ENCODE results near the gene ELOVL2. TPM values are rescaled to one million over a fixed set of nuclear protein-coding genes. Genes with fewer than 3 reads are reported as not detected.

Gene ELOVL2
- total RNA-seq, 2 donors from 2014 or later = 0.41 to 0.78 TPM

GRCh38 chr6:11076540-11076939 lies 32.4 kb upstream of the ELOVL2 start:
- no peak for DNase-seq (ENCODE audit: low spot score)
- no peaks in the 10 kb centered on the region for H3K36me3 ChIP-seq
- no peak overlapping the region for H3K27ac ChIP-seq
- no peaks in the 10 kb centered on the region for H3K9me3 ChIP-seq
- no peak overlapping the region for H3K4me3 ChIP-seq
- TF ChIP-seq CTCF (IDR thresholded peaks at IDR 0.05) = no peak
- H3K4me1 ChIP-seq (ENCODE audit: control insufficient read depth in 1 of 2, low read depth in 2 of 2) = no peaks in the 10 kb centered on the region
- no peaks in the 10 kb centered on the region for H3K27me3 ChIP-seq (replicated peaks; ENCODE audit: insufficient read depth)
- ATAC-seq (ENCODE audit: insufficient number of reproducible peaks, low FRiP score, low read depth) = no peak

GRCh38 chr6:11072101-11072500 lies 28.0 kb upstream of the ELOVL2 start:
- H3K4me1 ChIP-seq (ENCODE audit: control insufficient read depth in 1 of 2, low read depth in 2 of 2) = no peaks in the 10 kb centered on the region
- DNase-seq (ENCODE audit: low spot score) = no peak
- no peak for TF ChIP-seq CTCF (IDR thresholded peaks at IDR 0.05)
- H3K27me3 ChIP-seq (replicated peaks; ENCODE audit: insufficient read depth) = no peaks in the 10 kb centered on the region
- no peak overlapping the region for H3K4me3 ChIP-seq
- no peaks in the 10 kb centered on the region for H3K9me3 ChIP-seq
- no peaks in the 10 kb centered on the region for H3K36me3 ChIP-seq
- no peak overlapping the region for H3K27ac ChIP-seq
- ATAC-seq (ENCODE audit: insufficient number of reproducible peaks, low FRiP score, low read depth) = no peak

GRCh38 chr6:11069760-11070159 lies 25.7 kb upstream of the ELOVL2 start:
- TF ChIP-seq CTCF (IDR thresholded peaks at IDR 0.05) = no peak
- ATAC-seq (ENCODE audit: insufficient number of reproducible peaks, low FRiP score, low read depth) = no peak

GRCh38 chr6:11067348-11067747 lies 23.2 kb upstream of the ELOVL2 start:
- no peak for DNase-seq (ENCODE audit: low spot score)
- Histone ChIP-seq H3K36me3 (no peaks in the 10 kb centered on the region), H3K9me3 (no peaks in the 10 kb centered on the region), H3K27ac (no peak overlapping the region), H3K27me3 (replicated peaks; ENCODE audit: insufficient read depth) (no peaks in the 10 kb centered on the region), H3K4me1 (ENCODE audit: control insufficient read depth in 1 of 2, low read depth in 2 of 2) (no peaks in the 10 kb centered on the region), H3K4me3 (no peak overlapping the region)
- no peak for TF ChIP-seq CTCF (IDR thresholded peaks at IDR 0.05)
- no peak for ATAC-seq (ENCODE audit: insufficient number of reproducible peaks, low FRiP score, low read depth)

More at GRCh38 chr6:11069760-11070159, 25.7 kb upstream of the ELOVL2 start:
- no peak for DNase-seq (ENCODE audit: low spot score)
- H3K4me3 ChIP-seq = no peak overlapping the region
- no peaks in the 10 kb centered on the region for H3K27me3 ChIP-seq (replicated peaks; ENCODE audit: insufficient read depth)
- no peaks in the 10 kb centered on the region for H3K9me3 ChIP-seq
- no peaks in the 10 kb centered on the region for H3K4me1 ChIP-seq (ENCODE audit: control insufficient read depth in 1 of 2, low read depth in 2 of 2)
- no peak overlapping the region for H3K27ac ChIP-seq
- no peaks in the 10 kb centered on the region for H3K36me3 ChIP-seq

GRCh38 chr6:11066505-11067347 lies 22.6 kb upstream of the ELOVL2 start:
- H3K9me3 ChIP-seq = no peaks in the 10 kb centered on the region
- H3K27me3 ChIP-seq (replicated peaks; ENCODE audit: insufficient read depth) = no peaks in the 10 kb centered on the region
- DNase-seq (ENCODE audit: low spot score) (no peak), ATAC-seq (ENCODE audit: insufficient number of reproducible peaks, low FRiP score, low read depth) (no peak)
- no peak for TF ChIP-seq CTCF (IDR thresholded peaks at IDR 0.05)
- no peaks in the 10 kb centered on the region for H3K36me3 ChIP-seq
- no peak overlapping the region for H3K4me3 ChIP-seq
- no peak overlapping the region for H3K27ac ChIP-seq
- no peaks in the 10 kb centered on the region for H3K4me1 ChIP-seq (ENCODE audit: control insufficient read depth in 1 of 2, low read depth in 2 of 2)

Measured in thoracic aorta (tissue), 2 donors.